ENCODE results near the gene GCN1. TPM values are rescaled to one million over a fixed set of nuclear protein-coding genes. Genes with fewer than 3 reads are reported as not detected.
A peak's percentile ranks its signal among the peaks of the same experiment; 100 is the strongest.
"Not testable (repeated sequence)": the region's sequence is repeated elsewhere in the genome, so short reads cannot be mapped to it uniquely, and the experiment has no call there.

Gene GCN1
- total and polyA plus RNA-seq, 11 donors, result 7.2 to 51.7 (median 33.7) TPM

DNA sequence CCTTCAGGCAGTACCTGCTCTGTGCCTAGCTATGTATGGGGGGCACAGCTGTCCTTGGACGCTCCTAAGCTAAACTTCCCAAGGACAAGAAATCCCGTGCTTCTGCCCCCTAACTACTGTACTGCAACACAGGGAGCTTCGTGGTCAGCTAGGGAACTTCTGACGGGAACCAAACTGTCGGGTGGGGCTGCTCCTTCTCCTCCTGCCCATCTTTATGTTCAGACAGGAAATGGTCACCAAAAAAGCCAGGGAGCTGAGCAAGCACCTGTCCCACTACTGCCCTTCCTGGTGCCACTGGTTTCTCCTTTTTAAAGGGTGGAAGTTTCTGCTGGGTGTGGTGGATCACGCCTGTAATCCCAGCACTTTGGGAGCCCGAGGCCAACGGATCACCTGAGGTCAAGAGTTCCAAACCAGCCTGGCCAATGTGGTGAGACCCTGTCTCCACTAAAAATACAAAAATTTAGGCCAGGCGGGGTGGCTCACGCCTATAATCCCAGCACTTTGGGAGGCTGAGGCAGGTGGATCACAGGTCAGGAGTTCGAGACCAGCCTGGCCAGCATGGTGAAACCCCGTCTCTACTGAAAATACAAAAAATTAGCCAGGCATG lies 44.4 kb upstream of the GCN1 start:
- H3K27ac ChIP-seq, result peak overlapping the region; percentile 5 to 97 (median 91)
- intact Hi-C loops (cut with DNase I), result no loop called here
- no peaks in the 10 kb centered on the region for H3K9me3 ChIP-seq
- 75 to 79% (median 78%) methylated on average over 12 of the region's 12 CpGs for WGBS, 4 donors
- ATAC-seq, result no peak
- peak overlapping the region in 1 of 12 donors; percentile 10 for H3K4me3 ChIP-seq
- peaks cover 0 to 5% (median 0%) of the 10 kb centered on the region in 9 donors for H3K36me3 ChIP-seq
- TF ChIP-seq, protein P1, sequence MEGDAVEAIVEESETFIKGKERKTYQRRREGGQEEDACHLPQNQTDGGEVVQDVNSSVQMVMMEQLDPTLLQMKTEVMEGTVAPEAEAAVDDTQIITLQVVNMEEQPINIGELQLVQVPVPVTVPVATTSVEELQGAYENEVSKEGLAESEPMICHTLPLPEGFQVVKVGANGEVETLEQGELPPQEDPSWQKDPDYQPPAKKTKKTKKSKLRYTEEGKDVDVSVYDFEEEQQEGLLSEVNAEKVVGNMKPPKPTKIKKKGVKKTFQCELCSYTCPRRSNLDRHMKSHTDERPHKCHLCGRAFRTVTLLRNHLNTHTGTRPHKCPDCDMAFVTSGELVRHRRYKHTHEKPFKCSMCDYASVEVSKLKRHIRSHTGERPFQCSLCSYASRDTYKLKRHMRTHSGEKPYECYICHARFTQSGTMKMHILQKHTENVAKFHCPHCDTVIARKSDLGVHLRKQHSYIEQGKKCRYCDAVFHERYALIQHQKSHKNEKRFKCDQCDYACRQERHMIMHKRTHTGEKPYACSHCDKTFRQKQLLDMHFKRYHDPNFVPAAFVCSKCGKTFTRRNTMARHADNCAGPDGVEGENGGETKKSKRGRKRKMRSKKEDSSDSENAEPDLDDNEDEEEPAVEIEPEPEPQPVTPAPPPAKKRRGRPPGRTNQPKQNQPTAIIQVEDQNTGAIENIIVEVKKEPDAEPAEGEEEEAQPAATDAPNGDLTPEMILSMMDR (IDR thresholded peaks at IDR 0.05), result no peak
- TF ChIP-seq POLR2A (IDR thresholded peaks at IDR 0.05), result no peak
- no peak for DNase-seq
- peaks cover 54 to 100% (median 99%) of the 10 kb centered on the region in 12 donors for H3K4me1 ChIP-seq
- H3K27me3 ChIP-seq, result no peaks in the 10 kb centered on the region

GRCh38 chr12:120238217-120238616 lies 43.7 kb upstream of the GCN1 start:
- TF ChIP-seq POLR2A (IDR thresholded peaks at IDR 0.05), result no peak
- TF ChIP-seq, protein P1 (IDR thresholded peaks at IDR 0.05), result no peak
- peaks cover 0 to 5% (median 0%) of the 10 kb centered on the region in 9 donors for H3K36me3 ChIP-seq
- peaks cover 51 to 100% (median 100%) of the 10 kb centered on the region in 12 donors for H3K4me1 ChIP-seq
- H3K27me3 ChIP-seq, result no peaks in the 10 kb centered on the region
- peak overlapping the region in 3 of 12 donors; percentile 5 to 26 (median 10) for H3K4me3 ChIP-seq
- intact Hi-C loops (cut with DNase I), result no loop called here
- WGBS, 4 donors, result 56 to 63% (median 60%) methylated on average over 9 of the region's 9 CpGs
- peak overlapping the region; percentile 44 to 97 (median 91) for H3K27ac ChIP-seq
- H3K9me3 ChIP-seq, result no peaks in the 10 kb centered on the region
- ATAC-seq, result no peak
- DNase-seq, result no peak

GRCh38 chr12:120237360-120238171 lies 43.1 kb upstream of the GCN1 start:
- peak; percentile 70 to 88 (median 79) for DNase-seq
- peak overlapping the region; percentile 44 to 97 (median 91) for H3K27ac ChIP-seq
- no peaks in the 10 kb centered on the region for H3K9me3 ChIP-seq
- peak in 3 of 4 donors; percentile 5 to 12 (median 8) for ATAC-seq
- 37 to 54% (median 45%) methylated on average over 11 to 13 of the region's 13 CpGs for WGBS, 4 donors
- H3K36me3 ChIP-seq, result peaks cover 0 to 5% (median 0%) of the 10 kb centered on the region in 9 donors
- TF ChIP-seq, protein P1 (IDR thresholded peaks at IDR 0.05), result no peak
- H3K4me1 ChIP-seq, result peaks cover 54 to 100% (median 100%) of the 10 kb centered on the region in 12 donors
- intact Hi-C loops (cut with DNase I), result no loop called here
- peak overlapping the region in 3 of 12 donors; percentile 5 to 26 (median 18) for H3K4me3 ChIP-seq
- H3K27me3 ChIP-seq, result no peaks in the 10 kb centered on the region

DNA sequence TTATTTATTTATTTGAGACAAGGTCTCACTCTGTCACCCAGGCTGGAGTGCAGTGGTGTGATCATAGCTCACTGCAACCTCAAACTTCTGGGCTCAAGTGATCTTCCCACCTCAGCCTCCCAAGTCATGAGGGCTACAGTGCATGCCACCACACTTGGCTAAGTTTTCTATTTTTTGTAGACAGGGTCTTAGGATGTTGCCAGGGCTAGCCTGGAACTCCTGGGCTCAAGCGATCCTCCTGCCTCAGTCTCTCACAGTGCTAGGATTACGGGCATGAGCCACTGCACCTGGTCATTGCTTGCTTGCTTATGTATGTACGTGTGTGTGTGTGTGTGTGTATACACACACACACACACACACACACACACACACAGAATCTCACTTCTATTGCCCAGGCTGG lies 42.3 kb upstream of the GCN1 start:
- H3K36me3 ChIP-seq; ATAC-seq; H3K27me3 ChIP-seq; DNase-seq; H3K9me3 ChIP-seq; H3K4me3 ChIP-seq; intact Hi-C loops (cut with DNase I): not testable (repeated sequence)
- WGBS, 4 donors, result 83 to 94% (median 87%) methylated on average over 3 of the region's 3 CpGs
- Histone ChIP-seq H3K27ac (peak overlapping the region; percentile 44 to 97 (median 91)), H3K4me1 (peaks cover 61 to 100% (median 100%) of the 10 kb centered on the region in 12 donors)

All from heart left ventricle (tissue), 16 donors.